Endothelial cell of umbilical vein (primary cell): Measurements from ENCODE around the gene RAB31.

Experiments used
- POLR2A ChIP-seq: IDR thresholded peaks from 2 replicates; pipeline ENCODE4 v1.6.1; 2012; ENCODE audit warnings: low read depth, mild to moderate bottlenecking, control low read depth, low read length
- TF ChIP-seq, protein P1 (sequence below), 2 donors: IDR thresholded peaks; 1 replicate in 1 of 2; 2 replicates in 1 of 2; pipeline ENCODE4 v1.5.1; 2011; ENCODE audit warnings: low read length in 2 of 2, mild to moderate bottlenecking in 2 of 2, moderate library complexity in 2 of 2, control low read depth in 1 of 2, inconsistent platforms in 1 of 2, low read depth in 1 of 2; ENCODE audit not compliant: insufficient read depth in 1 of 2; ENCODE audit errors: extremely low read depth in 1 of 2

DNA sequence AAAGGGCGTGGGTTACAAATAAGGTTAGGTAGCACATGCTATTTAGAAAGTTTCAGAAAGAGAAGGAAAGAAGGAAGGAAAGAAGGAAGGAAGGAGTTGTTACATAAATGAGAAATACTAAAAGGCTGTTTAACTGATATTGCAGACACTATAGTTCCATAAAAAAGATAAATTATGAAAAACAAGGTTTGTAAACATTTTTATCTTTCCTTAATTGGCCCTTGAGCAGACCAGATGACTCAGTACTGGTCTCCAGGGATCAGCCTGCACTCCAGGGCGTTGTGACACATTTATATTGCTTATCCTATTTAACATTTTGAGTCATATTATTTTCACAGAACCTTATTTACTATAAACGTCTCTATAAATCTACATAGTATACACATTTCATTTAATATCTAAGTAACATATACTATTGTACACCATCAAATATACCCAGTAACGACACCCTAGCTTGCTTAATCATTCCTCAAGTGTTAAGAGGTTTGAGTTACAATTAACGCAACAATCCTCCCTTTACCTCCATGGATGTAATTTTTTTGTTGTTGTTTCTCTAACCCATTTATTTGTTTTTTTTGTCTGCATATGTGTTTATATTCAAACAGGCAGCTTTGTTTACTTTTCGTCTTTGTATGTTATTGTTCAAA lies 2.8 kb upstream of the RAB31 start:
- TF ChIP-seq, protein P1, sequence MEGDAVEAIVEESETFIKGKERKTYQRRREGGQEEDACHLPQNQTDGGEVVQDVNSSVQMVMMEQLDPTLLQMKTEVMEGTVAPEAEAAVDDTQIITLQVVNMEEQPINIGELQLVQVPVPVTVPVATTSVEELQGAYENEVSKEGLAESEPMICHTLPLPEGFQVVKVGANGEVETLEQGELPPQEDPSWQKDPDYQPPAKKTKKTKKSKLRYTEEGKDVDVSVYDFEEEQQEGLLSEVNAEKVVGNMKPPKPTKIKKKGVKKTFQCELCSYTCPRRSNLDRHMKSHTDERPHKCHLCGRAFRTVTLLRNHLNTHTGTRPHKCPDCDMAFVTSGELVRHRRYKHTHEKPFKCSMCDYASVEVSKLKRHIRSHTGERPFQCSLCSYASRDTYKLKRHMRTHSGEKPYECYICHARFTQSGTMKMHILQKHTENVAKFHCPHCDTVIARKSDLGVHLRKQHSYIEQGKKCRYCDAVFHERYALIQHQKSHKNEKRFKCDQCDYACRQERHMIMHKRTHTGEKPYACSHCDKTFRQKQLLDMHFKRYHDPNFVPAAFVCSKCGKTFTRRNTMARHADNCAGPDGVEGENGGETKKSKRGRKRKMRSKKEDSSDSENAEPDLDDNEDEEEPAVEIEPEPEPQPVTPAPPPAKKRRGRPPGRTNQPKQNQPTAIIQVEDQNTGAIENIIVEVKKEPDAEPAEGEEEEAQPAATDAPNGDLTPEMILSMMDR (IDR thresholded peaks at IDR 0.05; ENCODE audit: extremely low read depth in 1 of 2, insufficient read depth in 1 of 2, low read depth in 1 of 2, low read length in 2 of 2), result no peak
- TF ChIP-seq POLR2A, result no peak
